ENCODE results near the gene PRKCQ.

- TF ChIP-seq USF2 (IDR thresholded peaks at IDR 0.05; ENCODE audit: low read depth, low read length) (no peak), CEBPB (IDR thresholded peaks at IDR 0.05; ENCODE audit: low read depth, low read length) (no peak), RFX5 (IDR thresholded peaks at IDR 0.05; ENCODE audit: low read depth, low read length) (no peak), RAD21 (IDR thresholded peaks at IDR 0.05; ENCODE audit: low read length) (no peak)
- TF ChIP-seq, protein P1, sequence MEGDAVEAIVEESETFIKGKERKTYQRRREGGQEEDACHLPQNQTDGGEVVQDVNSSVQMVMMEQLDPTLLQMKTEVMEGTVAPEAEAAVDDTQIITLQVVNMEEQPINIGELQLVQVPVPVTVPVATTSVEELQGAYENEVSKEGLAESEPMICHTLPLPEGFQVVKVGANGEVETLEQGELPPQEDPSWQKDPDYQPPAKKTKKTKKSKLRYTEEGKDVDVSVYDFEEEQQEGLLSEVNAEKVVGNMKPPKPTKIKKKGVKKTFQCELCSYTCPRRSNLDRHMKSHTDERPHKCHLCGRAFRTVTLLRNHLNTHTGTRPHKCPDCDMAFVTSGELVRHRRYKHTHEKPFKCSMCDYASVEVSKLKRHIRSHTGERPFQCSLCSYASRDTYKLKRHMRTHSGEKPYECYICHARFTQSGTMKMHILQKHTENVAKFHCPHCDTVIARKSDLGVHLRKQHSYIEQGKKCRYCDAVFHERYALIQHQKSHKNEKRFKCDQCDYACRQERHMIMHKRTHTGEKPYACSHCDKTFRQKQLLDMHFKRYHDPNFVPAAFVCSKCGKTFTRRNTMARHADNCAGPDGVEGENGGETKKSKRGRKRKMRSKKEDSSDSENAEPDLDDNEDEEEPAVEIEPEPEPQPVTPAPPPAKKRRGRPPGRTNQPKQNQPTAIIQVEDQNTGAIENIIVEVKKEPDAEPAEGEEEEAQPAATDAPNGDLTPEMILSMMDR (conservative IDR thresholded peaks at IDR 0.05; ENCODE audit: low read depth, low read length) = no peak
These were observed 9.4 kb upstream of the PRKCQ start for GRCh38 chr10:6589287-6590094.
